Stimulated activated CD8-positive, alpha-beta memory T cell treated with anti-CD3 and anti-CD28 coated beads, Interleukin-12 subunit alpha, Interleukin-12 subunit beta, amount 100 ng/mL, for 1 hour (primary cell): Measurements from ENCODE around the gene LBH.
"Not testable (repeated sequence)": the region's sequence is repeated elsewhere in the genome, so short reads cannot be mapped to it uniquely, and the experiment has no call there.

Experiments used
- DNase-seq: peaks from one replicate; pipeline ENCODE4 v3.0.0-alpha.2; 2020; ENCODE audit warnings: low read depth

Gene LBH

GRCh38 chr2:30257266-30258214, 26.2 kb downstream of the LBH start:
- no peak for DNase-seq

- no peak for DNase-seq
These were observed 27.7 kb downstream of the LBH start for GRCh38 chr2:30259071-30259470.

- no peak for DNase-seq
These were observed 28.7 kb downstream of the LBH start for GRCh38 chr2:30259827-30260679.

GRCh38 chr2:30260941-30261340, 29.6 kb downstream of the LBH start:
- DNase-seq, result no peak

GRCh38 chr2:30261695-30262211, 30.4 kb downstream of the LBH start:
- DNase-seq, result no peak

- DNase-seq, result no peak
These were observed 31.5 kb downstream of the LBH start for GRCh38 chr2:30262716-30263309.

- DNase-seq, result no peak
These were observed 32.9 kb downstream of the LBH start for GRCh38 chr2:30264274-30264673.

GRCh38 chr2:30265052-30266015, 34.0 kb downstream of the LBH start:
- DNase-seq, result no peak

GRCh38 chr2:30266051-30266621, 34.8 kb downstream of the LBH start:
- DNase-seq, result peak; percentile 47

- DNase-seq, result no peak
These were observed 35.4 kb downstream of the LBH start for GRCh38 chr2:30266705-30267104.

- DNase-seq, result no peak
These were observed 36.0 kb downstream of the LBH start for GRCh38 chr2:30267161-30267975.

- no peak for DNase-seq
These were observed 37.0 kb downstream of the LBH start for GRCh38 chr2:30268296-30268871.

- DNase-seq, result not testable (repeated sequence)
These were observed 37.9 kb downstream of the LBH start for GRCh38 chr2:30269114-30269770.

- DNase-seq, result no peak
These were observed 38.4 kb downstream of the LBH start for GRCh38 chr2:30269771-30270145.

- DNase-seq, result no peak
These were observed 38.8 kb downstream of the LBH start for GRCh38 chr2:30270166-30270565.

GRCh38 chr2:30271301-30271700, 40.0 kb downstream of the LBH start:
- DNase-seq, result no peak

- DNase-seq, result no peak
These were observed 41.0 kb downstream of the LBH start for GRCh38 chr2:30272286-30272685.

GRCh38 chr2:30272761-30273573, 41.6 kb downstream of the LBH start:
- DNase-seq, result no peak
